Measurements from ENCODE around the gene CD44.
"Not testable (repeated sequence)": the region's sequence is repeated elsewhere in the genome, so short reads cannot be mapped to it uniquely, and the experiment has no call there.

Gene CD44

DNA sequence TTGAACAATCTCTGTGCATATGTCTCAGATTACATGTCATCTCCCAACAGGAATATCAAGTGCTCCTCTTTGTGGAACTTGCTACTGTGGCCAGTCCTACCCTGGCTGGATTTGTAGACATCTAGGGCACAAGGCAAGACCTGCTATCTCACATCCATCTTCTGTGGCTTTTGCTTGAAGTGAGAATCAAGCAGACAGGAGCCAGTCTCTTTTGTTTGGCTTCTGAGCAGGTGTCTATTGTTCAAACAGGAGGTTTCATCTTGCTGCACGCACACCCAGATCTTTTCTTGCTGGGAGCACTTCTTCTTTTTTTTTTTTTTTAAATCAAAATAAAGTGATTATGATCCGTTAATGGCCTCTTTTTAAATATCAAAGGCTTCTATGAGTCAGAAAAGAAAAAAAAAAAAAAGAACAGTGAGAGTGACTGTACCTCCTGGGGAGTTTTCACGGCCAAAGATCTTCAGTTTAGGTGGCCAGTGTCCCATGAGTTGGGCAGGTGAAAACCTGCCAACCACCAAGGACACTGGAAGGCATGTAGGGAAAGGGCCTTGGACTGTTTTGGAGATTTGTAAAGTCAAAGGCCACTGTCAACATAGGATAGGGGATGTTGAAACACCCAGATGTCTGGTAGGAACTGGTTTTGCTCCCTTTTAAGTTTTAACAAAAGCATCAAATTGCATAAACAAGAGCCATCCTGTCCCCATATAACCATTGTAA lies 78.1 kb downstream of the CD44 start:
- DNase-seq: no peak

DNA sequence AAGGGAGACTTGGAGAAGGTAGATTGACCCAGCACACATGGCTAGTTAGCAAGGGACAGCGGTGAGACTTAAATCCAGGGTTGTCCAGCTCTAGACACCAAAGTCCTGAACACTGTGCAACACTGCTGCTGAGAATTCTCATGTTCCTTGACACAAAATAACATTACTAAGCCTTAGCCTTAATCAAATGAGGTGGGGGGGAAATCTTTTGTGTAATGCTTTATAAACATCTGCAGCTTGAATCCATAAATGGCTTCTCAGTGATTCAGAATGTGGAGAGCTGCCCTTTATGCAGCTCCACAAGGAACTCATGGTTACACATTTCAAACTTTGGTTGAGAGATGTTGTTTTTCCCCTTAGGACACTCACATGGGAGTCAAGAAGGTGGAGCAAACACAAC lies 80.0 kb downstream of the CD44 start:
- no peak for DNase-seq

DNA sequence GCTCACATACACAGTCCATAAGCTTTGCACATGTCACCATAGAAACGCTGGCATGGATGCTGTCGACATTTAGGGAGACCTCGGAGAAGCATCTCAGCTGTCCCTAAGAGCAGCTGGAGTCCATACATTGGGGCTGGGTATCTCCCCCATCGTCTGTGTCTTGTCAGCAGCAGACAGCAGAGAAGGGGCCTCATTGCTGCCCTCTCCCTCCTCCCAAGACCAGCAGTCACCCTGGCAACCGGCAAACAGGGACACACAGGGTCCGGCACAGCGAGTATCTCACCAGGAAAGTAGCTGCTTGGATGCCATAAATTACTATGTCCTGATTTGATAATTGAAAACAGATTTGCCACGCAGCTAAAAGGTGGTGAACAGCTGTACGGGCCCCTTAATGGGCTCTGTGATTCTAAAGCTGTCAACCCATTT lies 84.4 kb downstream of the CD44 start:
- no peak for DNase-seq

DNA sequence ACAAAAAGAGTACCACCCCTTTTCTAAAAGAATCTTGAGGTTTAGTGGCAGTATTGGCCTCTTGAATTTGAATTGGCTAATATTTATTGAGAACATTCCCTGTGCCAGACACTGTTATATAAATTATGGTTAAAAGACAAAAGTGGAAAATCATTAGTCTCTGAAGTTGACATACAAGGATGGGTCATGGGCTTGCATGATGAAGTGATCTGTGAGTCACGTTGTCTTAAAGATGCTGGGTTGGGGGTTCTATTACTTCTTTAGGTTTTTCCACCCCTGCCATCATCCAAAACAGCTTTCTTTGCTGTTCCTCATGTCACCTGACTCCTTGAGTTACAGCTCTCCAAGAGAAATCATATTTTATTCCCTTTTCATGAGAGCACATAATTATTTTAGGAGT lies 85.0 kb downstream of the CD44 start:
- DNase-seq: no peak

DNA sequence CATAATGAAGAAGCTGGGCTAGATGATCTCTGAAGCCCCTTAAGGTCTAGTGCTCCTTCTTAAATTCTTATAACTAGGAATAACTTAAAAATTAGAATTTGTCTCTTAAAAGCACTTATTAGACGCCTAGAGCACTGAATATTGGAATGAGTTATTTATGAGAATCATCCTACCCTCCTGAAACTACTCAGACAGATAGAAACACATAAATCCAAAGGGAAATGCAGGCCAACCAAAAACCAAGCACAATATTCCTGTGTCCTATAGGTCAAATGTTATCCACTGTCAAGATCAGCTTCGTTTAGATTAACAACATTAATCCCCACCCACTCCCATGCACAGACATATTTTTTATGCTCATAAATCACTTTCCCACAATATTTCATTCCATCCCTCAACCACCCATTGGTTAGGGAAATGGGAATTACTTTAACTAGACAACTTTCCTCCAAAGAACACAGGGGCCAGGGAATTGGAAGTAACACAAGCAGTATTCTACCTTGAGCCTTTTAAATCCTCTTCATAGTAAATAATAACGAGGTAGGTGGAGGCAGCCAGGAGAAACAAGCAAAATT lies 87.1 kb downstream of the CD44 start:
- no peak for DNase-seq

DNA sequence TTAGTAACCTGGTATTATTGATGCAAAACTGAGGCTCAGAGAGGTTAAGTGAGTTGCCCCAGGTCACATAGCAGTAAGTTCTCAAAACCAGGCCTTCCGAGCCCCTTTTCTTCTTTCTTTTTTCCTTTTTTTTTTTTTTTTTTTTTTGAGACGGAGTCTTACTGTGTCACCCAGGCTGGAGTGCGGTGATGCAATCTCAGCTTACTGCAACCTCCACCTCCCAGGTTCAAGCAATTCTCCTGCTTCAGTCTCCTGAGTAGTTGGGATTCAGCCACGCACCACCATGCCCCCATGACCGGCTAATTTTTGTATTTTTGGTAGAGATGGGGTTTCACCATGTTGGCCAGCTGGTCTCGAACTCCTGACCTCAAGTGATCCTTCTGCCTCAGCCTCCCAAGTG lies 87.8 kb downstream of the CD44 start:
- DNase-seq: not testable (repeated sequence)

DNA sequence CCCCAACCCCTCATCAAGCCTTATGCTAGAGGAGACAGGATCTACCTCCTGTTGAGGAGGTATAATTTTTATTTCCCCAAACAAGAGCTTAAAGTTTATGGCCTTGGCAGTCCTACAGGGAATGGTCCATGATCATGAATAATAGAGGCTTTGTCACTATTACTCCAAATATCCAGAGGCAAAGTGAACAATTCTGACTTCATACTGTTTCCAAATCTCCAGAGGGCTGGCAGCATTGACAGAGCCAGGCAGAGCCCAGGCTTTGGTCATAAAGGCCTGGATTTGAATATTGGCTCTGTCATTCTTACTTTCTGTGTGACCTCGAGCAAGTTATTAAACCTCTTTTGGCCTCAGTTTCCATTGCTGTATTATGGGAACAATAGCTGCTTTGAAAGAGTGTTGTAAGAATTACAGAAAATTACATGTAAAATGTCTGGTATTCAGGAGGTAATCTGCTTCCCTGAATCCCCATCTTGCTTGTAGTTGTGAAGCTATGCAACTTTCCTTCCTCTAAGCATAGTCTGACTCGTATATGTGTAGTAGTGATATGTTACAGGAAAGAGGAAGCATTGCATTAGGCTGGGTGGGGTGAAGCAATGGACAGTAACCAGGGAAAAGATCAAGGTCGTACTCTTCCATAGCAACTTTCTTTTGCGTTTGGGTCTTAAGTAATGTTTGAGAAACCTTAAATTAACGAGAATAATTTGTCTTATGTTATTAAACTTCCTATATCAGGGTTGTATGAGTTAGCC lies 88.8 kb downstream of the CD44 start:
- DNase-seq: no peak

DNA sequence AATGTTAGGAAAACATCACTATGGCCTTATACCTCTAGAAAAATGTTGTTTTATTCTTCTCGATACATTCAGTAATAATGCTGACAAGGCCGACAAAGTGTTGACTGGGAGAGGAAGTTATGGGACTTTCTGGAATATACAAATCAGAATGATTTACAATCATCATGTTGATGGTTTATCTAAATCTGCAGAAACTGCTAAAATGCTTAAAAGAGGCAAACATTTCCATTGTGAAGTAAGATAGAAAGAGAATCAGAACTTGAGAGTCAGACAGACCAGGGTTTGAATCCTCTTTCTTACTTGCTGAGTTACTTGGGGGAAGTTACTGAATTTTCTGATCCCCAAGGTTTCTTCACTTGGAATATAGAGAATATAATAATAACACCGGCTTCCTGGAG lies 89.4 kb downstream of the CD44 start:
- no peak for DNase-seq

DNA sequence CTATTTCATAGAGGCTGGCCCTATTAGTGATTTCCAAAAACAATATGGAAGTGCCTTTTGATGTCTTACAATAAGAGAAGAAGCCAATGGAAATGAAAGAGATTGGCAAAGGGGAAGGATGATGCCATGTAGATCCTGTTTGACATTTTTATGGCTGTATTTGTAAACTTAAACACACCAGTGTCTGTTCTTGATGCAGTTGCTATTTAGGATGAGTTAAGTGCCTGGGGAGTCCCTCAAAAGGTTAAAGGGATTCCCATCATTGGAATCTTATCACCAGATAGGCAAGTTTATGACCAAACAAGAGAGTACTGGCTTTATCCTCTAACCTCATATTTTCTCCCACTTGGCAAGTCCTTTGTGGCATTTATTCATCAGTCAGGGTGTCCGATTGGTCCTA lies 91.4 kb downstream of the CD44 start:
- no peak for DNase-seq

DNA sequence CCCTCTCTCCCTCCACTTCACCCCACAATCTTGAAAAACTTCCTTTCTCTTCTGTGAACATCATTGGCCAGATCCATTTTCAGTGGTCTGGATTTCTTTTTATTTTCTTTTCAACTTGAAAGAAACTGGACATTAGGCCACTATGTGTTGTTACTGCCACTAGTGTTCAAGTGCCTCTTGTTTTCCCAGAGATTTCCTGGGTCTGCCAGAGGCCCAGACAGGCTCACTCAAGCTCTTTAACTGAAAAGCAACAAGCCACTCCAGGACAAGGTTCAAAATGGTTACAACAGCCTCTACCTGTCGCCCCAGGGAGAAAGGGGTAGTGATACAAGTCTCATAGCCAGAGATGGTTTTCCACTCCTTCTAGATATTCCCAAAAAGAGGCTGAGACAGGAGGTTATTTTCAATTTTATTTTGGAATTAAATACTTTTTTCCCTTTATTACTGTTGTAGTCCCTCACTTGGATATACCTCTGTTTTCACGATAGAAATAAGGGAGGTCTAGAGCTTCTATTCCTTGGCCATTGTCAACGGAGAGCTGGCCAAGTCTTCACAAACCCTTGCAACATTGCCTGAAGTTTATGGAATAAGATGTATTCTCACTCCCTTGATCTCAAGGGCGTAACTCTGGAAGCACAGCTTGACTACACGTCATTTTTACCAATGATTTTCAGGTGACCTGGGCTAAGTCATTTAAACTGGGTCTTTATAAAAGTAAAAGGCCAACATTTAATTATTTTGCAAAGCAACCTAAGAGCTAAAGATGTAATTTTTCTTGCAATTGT lies 92.3 kb downstream of the CD44 start:
- DNase-seq: no peak

DNA sequence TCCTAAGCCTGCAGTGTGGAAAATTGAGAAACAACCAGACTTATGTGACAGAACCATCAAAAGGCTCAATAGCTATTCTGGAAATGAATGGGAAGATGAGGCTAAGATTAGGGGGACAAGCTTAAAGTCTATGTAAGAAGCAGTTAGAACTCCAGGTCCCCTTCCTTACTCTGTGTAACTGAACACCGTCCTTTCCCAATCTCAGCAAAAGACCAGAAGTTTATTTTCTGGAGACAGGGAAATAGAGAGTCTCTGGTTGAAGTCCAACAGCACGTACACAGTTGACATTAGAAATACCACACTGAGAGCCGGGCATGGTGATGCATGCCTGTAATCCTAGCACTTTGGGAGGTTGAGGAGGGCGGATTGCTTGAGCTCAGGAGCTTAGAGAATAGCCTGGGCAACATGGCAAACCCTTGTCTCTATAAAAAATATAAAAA lies 93.9 kb downstream of the CD44 start:
- no peak for DNase-seq

DNA sequence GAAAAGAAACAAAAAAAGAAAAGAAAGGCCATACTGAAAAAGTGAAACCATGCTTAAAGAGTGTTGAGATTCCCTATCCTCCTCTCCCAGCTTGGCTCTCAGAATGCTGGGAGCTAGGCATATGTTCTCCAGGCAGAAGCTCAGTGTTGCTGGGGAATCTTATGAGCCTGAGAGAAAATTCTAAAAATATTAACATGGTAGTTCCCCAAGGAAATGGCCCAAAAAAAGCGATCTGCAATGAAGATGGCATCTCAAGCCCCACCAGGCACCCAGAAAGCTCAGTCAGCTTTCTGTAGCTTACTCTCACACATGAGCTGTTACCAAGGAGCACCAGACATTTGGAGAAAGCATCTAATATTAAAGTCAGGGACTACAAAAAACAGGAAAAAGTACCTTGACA lies 94.5 kb downstream of the CD44 start:
- DNase-seq: no peak

DNA sequence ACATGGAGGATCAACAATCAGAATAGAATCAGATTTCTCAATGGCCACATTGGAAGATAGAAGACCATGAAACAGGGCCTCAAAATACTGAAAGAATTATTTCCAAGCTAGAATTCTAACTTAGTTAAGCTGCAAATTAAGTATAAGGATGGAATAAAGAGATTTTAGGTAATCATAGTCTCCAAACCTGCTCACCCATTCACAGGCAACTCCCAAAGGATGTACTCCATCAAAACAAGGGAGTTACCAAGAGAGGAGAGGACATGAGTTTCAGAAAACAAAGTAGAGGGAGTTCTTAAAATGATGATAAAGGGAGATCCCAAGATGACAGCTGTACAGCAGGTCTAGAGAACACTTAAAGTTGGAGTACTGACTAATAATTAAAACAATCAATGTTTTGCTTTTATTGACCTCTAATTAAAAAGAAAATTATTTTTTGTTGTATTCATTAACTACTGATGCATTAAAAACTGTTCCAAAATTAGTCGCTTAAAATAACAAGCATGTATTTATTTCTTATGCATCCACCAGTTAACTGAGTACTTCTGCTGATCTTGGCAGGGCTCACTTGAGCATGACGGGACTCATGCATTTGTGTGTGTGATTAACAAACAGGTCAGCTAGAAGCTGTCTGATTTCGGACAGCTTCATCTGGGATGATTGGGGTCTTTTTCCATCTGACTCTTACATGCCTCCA lies 95.6 kb downstream of the CD44 start:
- no peak for DNase-seq

DNA sequence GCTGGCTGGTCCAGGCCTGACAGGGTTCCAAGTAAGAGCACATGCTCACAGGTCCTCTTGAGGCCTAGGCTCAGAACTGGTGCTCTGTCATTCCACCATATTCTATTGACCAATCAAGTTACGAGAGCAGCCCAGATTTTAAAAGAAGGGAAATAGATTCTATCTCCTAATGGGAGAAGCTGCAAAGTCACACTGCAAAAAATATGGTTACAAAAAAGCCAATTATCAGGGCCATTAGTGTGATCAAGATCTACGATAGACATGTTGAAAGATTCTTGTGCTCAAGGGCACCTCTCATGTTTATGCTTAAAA lies 96.1 kb downstream of the CD44 start:
- DNase-seq: no peak

DNA sequence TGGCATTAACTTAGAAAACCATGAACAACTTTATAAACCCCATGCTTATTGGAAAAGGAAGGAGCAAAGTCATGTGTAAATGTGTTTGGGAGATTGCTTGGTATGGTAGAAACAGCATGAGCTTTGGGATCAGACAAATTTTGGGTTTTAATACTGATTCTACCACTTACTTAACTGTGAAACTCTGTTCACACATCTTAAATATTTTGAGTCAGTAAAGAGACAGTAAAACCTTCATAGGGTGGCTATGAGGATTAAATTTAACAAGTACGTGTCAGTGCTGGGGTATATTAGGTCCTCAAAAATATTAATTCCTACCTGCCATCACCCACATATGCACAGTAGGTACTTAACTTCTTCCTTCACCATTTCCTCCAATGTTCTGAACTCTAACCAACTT lies 96.5 kb downstream of the CD44 start:
- DNase-seq: no peak

DNA sequence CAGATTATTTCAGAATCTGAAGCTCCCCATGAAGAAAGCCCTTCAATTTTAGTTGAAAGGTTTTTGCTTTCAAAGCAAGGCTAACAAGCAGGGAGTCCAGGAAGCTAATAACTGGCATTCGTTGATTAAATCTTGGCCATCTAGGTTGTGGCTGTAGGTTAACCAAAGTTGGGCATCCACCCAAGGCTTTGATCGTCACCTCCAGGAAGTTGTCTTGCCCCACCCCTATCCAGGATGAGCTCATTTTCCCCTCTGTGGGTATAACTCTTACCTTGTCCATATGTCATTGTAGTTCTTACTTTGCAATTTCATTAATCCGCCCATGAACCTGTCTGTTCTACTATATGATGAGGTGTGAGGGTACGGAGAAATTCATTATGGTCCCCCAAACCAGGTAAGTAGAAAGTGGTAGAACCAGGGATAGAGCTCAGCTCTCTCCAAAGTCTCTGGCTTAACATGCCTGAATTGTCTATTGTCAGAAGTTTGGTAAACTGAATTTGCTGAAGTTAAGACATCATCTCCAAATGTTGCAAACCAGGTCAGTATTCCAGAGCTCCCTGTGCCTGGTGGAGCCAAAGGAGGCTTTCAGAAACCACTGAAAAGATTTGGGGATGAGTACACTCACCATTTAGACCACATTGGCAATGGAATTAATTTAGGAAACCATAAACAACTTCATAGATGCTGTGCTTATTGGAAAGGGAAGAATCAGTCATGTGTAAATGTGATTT lies 97.1 kb downstream of the CD44 start:
- DNase-seq: no peak

DNA sequence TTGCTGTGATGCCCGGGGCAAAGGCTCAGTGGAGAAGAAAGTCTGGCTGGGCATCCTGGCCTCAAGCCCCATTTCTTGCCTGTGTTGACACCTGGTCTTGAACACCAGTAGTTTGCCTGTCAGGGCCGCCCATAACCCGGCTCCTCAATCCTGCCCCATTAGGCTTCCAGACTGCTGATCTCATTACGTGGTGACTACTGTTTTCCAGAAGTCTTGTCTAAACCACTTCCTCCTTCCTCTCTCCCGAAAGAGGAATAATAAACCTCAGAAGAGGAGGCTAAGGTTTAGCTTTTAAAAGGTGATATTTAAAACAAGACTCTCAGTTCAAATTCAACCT lies 97.7 kb downstream of the CD44 start:
- no peak for DNase-seq

DNA sequence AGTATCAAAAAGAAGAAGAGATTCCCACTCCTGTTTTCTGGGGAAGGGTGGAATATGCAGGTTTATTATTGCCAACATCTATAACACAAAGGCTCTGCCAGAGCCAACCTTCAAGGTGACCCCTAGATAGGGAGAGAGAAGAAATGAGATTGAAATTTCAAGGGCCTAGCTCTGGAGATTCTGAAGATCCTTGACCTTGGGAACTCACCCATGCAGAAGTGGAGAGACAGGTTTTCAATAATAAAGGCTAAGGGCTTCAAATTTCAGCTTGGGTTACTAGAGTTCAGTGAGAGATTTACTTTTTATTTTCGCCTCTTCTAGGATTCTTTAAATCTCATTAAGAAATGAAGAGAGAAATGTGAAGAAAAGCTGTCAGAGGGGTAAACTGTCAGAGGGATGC lies 98.4 kb downstream of the CD44 start:
- DNase-seq: no peak

DNA sequence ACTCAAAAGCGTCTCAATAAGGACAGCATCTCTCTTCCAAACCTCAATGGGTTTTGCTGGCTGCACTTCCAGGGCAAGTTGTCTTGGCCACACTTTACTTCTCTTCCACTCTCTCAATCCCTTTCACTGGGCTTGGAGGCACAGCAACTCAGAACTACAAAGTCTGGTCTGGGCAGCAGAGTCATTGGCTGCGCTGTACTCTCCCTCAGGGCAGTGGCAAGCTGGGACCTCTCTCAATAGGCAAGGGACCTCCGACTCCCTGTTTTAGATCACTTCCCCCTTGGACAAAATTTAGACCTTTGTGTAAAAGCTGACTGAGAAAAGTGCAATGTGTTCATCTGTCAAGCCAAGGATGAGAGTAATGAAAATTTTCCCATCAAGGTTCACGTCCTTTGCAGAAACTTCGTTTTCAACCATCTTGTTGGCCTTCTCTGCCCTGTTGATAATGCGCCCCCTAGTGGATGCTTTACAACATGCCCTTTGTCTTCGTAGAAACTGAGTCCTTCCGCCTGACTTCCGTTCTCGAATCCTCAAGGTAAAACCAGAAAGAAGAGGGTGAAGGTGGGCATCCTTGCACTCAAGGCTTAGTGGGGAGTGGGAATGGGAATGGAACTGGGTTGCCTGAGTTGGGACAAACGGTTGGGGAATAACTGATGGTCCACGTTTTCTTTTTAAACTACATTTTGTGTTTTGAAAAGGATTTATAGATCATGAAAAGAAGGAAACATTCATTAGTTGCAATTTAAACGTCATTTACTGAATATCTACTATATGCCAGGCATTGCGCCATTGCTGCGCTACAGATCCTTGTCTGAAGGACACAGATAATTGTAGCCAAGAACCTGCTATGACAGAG lies 99.1 kb downstream of the CD44 start:
- peak; percentile 21 for DNase-seq

DNA sequence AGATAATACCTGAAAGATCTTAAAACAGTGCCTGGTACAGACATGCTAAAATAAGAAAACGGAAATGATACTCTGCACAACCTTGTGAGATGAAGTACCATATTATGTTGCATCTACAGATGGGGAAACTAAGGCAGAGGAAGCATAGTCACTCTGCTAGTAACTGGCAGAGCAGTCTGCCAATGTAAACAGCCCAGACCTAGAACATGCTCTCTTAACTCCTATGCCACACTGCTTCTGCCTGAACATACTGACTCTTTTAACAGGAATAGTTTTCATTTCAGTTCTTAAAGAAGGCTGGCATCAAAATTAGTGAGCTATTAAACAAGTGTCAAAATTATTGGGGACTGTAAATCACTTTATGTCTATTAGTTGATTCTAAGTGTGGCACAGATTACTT lies 99.9 kb downstream of the CD44 start:
- DNase-seq: no peak

DNA sequence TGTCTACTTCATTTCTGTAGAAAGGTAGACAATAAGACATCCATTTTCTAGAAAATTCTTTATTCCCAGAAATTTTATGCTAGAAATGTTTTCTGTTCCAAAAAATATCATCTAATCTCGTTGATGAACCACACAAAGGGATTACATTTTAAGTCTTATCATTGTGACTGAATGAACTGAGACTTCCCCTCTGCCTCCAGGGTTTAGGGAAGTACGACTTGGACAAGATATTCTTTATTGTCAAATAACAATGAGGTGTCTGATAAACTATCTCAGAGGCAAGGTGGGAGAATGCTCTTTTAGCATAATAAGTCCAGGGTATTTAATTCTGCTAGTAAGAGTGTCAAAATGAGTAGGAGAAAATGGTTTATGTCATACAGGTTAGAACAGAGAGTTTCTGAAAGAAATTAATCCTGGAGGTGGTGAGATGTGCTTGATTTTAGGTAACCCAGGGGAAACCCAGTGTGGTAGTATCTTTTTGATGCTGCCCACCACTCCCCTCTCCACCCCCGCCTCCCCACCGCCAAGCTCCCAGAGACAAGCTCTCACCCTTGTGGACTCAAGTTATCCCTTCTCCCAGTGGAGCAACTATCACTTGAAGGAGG lies 100.6 kb downstream of the CD44 start:
- no peak for DNase-seq

All from stimulated activated CD4-positive, alpha-beta T cell treated with anti-CD3 and anti-CD28 coated beads, Interleukin-4, amount 100 ng/mL, for 1 hour (primary cell).